ENCODE results near the gene UBASH3B.

GRCh38 chr11:122707111-122707510, 51.6 kb downstream of the UBASH3B start:
- no peak for TF ChIP-seq CTCF (conservative IDR thresholded peaks at IDR 0.05; ENCODE audit: low read length)
- TF ChIP-seq EZH2phosphoT487 (IDR thresholded peaks at IDR 0.05; ENCODE audit: borderline replicate concordance, low read depth, low read length) = no peak

Measured in OCI-LY7 (cell line).